NCI-H82 (cell line): ENCODE measurements around the gene SCPEP1.
"Not testable (repeated sequence)": the region's sequence is repeated elsewhere in the genome, so short reads cannot be mapped to it uniquely, and the experiment has no call there.

Source experiments
- DNase-seq: peaks from one replicate; lab custom pipeline; 2025; lab: John Stamatoyannopoulos, UW

Gene SCPEP1

GRCh38 chr17:56965681-56966080 is 12.2 kb upstream of the SCPEP1 start:
- DNase-seq = not testable (repeated sequence)

- no peak for DNase-seq
These were observed 11.6 kb upstream of the SCPEP1 start for GRCh38 chr17:56966338-56966737.

GRCh38 chr17:56970974-56971373 is 7.0 kb upstream of the SCPEP1 start:
- DNase-seq = no peak

- DNase-seq = no peak
These were observed 5.7 kb upstream of the SCPEP1 start for GRCh38 chr17:56972111-56972730.

- DNase-seq = no peak
These were observed 4.4 kb upstream of the SCPEP1 start for GRCh38 chr17:56973520-56973919.

- no peak for DNase-seq
These were observed 3.9 kb upstream of the SCPEP1 start for GRCh38 chr17:56974055-56974454.

GRCh38 chr17:56975656-56976055 is 2.3 kb upstream of the SCPEP1 start:
- no peak for DNase-seq

- DNase-seq = no peak
These were observed 856 bp upstream of the SCPEP1 start for GRCh38 chr17:56976941-56977608.

- no peak for DNase-seq
These were observed 635 bp downstream of the SCPEP1 start for GRCh38 chr17:56978441-56979090.

GRCh38 chr17:56979091-56979480 is 1.2 kb downstream of the SCPEP1 start:
- no peak for DNase-seq

- DNase-seq = not testable (repeated sequence)
These were observed 2.6 kb downstream of the SCPEP1 start for GRCh38 chr17:56980526-56980925.

GRCh38 chr17:56982312-56982711 is 4.4 kb downstream of the SCPEP1 start:
- no peak for DNase-seq

GRCh38 chr17:56983366-56983765 is 5.4 kb downstream of the SCPEP1 start:
- DNase-seq = no peak

GRCh38 chr17:56985371-56986162 is 7.6 kb downstream of the SCPEP1 start:
- no peak for DNase-seq

- no peak for DNase-seq
These were observed 9.4 kb downstream of the SCPEP1 start for GRCh38 chr17:56987283-56987834.

- no peak for DNase-seq
These were observed 11.1 kb downstream of the SCPEP1 start for GRCh38 chr17:56988901-56989572.

- no peak for DNase-seq
These were observed 14.4 kb downstream of the SCPEP1 start for GRCh38 chr17:56992364-56992763.

GRCh38 chr17:56994009-56994792 is 16.3 kb downstream of the SCPEP1 start:
- DNase-seq = no peak

GRCh38 chr17:56995766-56996165 is 17.8 kb downstream of the SCPEP1 start:
- DNase-seq = no peak

- DNase-seq = no peak
These were observed 19.4 kb downstream of the SCPEP1 start for GRCh38 chr17:56997313-56997712.

- DNase-seq = peak; percentile 34
These were observed 23.6 kb downstream of the SCPEP1 start for GRCh38 chr17:57001541-57001940.
